Subcutaneous adipose tissue (tissue), 4 donors: ENCODE results near the gene GDF10. TPM values are rescaled to one million over a fixed set of nuclear protein-coding genes. Genes with fewer than 3 reads are reported as not detected.

Experiments
- CTCF ChIP-seq: fragments of 450-650 bp; IDR thresholded peaks from one replicate; pipeline ENCODE4 v1.5.1; 2016; ENCODE audit warnings: low read depth, mild to moderate bottlenecking, control low read depth, antibody characterized with exemption, moderate library complexity
- total RNA-seq, 4 donors: library from RNA; depleted of rRNA; stranded (reverse); fragments of >200 nt; gene quantifications; one replicate each; pipeline ENCODE4 v1.1.0, GENCODE V29; 2016

Gene GDF10
- total RNA-seq, 4 donors from 2014 or later, result 2.9 to 9.7 (median 5.1) TPM

- TF ChIP-seq CTCF, result no peak
These were observed 46.7 kb downstream of the GDF10 start for GRCh38 chr10:47346581-47347302.

- no peak for TF ChIP-seq CTCF
These were observed 47.3 kb downstream of the GDF10 start for GRCh38 chr10:47347303-47347675.

GRCh38 chr10:47348138-47348651 is 48.2 kb downstream of the GDF10 start, which contains the start of gene RBP3:
Gene RBP3 (plus strand): TSS chr10:47348363. CDS start chr10:47348485, 122 bp downstream.
- no peak for TF ChIP-seq CTCF

GRCh38 chr10:47348661-47349470 is 48.9 kb downstream of the GDF10 start:
- no peak for TF ChIP-seq CTCF

- TF ChIP-seq CTCF, result no peak
These were observed 49.5 kb downstream of the GDF10 start for GRCh38 chr10:47349516-47349915.

GRCh38 chr10:47349941-47350371 is 50.0 kb downstream of the GDF10 start:
- TF ChIP-seq CTCF, result no peak
